HG03521 (cell line): Measurements from ENCODE around the gene ARSK.
A peak's percentile ranks its signal among the peaks of the same experiment; 100 is the strongest.

Experiments
- ATAC-seq: cut with Tn5 transposase; IDR thresholded peaks from one replicate; pipeline ENCODE4 v1.9.1; 2021; ENCODE audit warnings: mild to moderate bottlenecking, moderate library complexity; ENCODE audit not compliant: unreplicated experiment

Gene ARSK, protein sequence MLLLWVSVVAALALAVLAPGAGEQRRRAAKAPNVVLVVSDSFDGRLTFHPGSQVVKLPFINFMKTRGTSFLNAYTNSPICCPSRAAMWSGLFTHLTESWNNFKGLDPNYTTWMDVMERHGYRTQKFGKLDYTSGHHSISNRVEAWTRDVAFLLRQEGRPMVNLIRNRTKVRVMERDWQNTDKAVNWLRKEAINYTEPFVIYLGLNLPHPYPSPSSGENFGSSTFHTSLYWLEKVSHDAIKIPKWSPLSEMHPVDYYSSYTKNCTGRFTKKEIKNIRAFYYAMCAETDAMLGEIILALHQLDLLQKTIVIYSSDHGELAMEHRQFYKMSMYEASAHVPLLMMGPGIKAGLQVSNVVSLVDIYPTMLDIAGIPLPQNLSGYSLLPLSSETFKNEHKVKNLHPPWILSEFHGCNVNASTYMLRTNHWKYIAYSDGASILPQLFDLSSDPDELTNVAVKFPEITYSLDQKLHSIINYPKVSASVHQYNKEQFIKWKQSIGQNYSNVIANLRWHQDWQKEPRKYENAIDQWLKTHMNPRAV

GRCh38 chr5:95554647-95555548, at the start of gene ARSK, which contains the start of gene SKIC3:
Gene ARSK (plus strand): TSS chr5:95555101. CDS start chr5:95555279, 178 bp downstream.
Gene SKIC3 (minus strand): TSS chr5:95554977. CDS start chr5:95547150, 7,827 bp downstream.
- peak; percentile 85 for ATAC-seq

DNA sequence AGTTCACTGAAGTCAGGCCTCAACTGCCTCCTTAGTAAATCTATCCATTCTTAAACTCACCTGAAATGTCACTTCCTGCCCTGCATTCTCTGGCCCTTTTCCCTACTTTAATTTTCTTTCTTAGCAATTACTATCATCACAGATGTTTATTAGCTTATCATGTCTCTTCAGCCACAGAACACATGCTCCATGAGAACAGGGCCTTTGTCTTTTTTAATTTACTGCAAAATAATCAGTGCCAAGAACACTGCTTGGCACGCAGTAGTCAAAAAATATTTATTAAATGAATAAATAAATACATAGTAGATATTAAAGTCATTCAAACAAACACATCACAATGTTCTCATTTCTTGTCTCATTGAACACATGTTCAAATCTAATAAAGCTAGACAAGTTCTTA, 46.4 kb upstream of the ARSK start:
- no peak for ATAC-seq

DNA sequence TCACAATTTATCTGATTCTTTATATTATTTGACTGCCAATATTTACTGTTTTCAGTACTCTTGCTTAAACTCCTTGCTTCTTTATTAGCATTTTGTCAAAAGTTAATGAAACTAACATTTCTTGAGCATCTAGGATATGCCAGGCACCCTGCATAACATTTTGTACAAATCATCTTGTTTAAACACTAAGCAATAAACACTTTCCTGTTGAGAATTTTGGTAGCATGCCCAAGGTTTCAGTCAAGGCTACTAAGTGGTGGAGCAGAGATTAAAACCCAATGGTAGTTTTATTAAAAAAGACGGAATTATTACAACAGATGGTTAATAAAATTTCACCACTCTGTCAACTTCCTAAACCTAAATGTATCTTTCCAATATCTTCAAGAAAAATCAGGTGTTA, 43.3 kb upstream of the ARSK start:
- no peak for ATAC-seq

DNA sequence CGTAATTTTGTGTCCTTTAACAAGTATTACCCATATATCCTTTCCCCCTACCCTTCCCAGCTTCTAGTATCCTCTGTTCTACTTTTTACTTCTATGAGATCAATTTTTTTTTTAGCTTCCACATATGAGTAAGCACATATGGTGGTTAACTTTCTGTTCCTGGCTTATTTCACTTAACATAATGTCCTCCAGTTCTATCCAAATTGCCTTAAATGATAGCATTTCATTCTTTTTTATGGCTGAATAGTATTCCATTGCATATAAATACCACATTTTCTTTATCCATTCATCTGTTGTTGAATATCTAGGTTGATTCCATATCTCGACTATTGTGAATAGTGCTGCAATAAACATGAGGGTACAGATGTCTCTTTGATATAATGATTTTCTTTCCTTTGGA, 36.5 kb upstream of the ARSK start:
- ATAC-seq, result no peak

DNA sequence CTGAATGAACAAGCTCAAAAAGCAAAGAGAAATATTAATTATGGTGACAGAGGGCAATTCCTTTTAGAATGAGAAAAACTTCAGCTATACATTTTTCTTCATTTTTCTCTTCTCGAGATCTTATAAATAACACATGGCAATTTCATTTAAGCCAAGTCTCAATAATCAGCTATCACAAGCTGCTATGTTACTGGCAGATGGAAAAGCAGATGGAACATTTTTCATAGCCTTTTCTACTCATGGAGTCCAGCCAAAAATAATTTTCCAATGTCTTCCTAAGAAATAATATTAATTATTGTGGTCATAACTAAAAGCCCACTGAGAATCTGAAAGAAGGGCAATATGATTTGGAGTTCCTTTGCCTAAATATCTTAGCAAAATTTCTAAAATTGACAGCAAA, 35.8 kb upstream of the ARSK start:
- no peak for ATAC-seq

GRCh38 chr5:95519681-95520080, 35.2 kb upstream of the ARSK start:
- ATAC-seq, result no peak

GRCh38 chr5:95520206-95520605, 34.7 kb upstream of the ARSK start:
- no peak for ATAC-seq

- ATAC-seq, result no peak
Measured at GRCh38 chr5:95524423-95524822, 30.5 kb upstream of the ARSK start.

DNA sequence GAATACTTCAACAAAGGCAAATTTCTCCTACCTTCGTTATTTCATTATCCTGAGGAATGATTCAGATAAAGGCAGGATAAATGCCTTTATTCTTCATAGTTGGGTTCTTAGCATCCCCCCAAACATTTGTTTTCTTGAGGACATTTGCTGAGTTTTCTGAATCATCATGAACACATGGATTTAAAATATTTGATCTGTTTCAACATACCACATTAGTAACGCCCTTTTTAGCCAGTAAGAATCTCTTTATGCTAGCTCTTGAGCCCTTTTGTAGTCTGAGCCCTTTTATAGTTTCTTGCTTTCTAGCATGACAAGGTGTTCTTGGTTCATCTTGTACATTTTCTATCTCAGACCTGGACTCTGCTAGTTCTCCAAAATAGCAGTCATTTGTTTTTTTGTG, 28.0 kb upstream of the ARSK start:
- ATAC-seq, result no peak

- ATAC-seq, result no peak
Measured at GRCh38 chr5:95528565-95528964, 26.3 kb upstream of the ARSK start.

- no peak for ATAC-seq
Measured at GRCh38 chr5:95530416-95530815, 24.5 kb upstream of the ARSK start.

DNA sequence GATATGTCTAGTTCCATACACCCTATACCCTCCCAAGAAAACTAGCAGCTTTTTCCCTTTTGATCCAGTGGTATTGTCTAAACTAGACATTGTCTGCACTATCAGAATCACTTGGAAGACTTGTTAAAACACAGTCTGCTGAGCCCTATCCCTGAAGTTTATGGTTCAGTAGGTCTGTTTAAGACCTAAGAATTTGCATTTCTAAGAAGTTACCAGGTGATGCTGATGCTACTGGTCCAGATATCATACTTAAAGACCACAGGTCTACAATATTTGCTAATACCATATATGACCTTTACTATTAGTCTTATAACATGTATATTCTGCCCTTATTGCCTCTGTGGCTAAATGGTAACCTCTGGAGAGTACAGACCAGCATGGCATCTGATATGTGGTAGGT, 23.4 kb upstream of the ARSK start:
- no peak for ATAC-seq

- no peak for ATAC-seq
Measured at GRCh38 chr5:95532415-95532814, 22.5 kb upstream of the ARSK start.

- ATAC-seq, result no peak
Measured at GRCh38 chr5:95533106-95533505, 21.8 kb upstream of the ARSK start.

- no peak for ATAC-seq
Measured at GRCh38 chr5:95533761-95534160, 21.1 kb upstream of the ARSK start.

DNA sequence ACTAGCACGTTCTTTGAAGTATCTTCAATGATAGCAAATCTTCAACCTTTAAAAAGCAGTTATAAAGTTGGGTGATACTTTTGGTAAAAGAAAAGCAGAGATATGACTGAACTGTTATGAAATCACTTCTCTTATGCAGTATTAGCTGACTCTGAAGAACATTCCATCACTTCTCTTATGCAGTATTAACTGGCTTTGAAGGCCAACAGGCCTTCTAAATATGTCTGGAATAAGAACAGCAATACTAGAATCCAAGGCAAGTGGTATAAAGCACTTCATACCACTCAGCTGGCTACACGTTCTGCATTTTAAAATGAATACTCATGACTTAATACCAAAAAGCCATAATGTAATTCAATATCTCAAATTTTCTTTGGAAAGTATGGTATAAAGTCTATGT, 17.4 kb upstream of the ARSK start:
- no peak for ATAC-seq

- ATAC-seq, result no peak
Measured at GRCh38 chr5:95543017-95543705, 11.7 kb upstream of the ARSK start.

GRCh38 chr5:95549030-95549429, 5.9 kb upstream of the ARSK start:
- ATAC-seq, result no peak

- peak; percentile 25 for ATAC-seq
Measured at GRCh38 chr5:95554331-95554646, 612 bp upstream of the ARSK start.

DNA sequence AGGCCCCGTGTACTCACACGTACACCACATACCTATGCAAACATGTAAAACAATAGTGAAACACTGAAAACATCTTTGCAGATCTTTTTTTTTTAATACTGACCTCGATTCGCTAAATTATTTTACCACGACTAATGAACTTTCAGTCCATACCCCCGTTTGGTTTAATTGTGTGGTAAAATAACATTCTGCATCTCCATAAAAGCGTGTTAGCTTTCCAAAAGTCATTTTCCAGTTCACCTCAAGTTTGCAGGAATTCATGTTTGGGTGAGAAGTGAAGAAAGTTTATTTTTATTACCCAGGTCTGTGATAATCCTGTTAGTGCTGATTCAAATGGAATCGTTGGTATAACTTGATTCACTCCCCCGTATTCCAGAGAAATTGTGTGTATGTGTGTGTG, 652 bp downstream of the ARSK start:
- ATAC-seq, result no peak

- no peak for ATAC-seq
Measured at GRCh38 chr5:95557841-95558240, 2.9 kb downstream of the ARSK start.
